Measurements from ENCODE around the gene PRAC1. TPM values are rescaled to one million over a fixed set of nuclear protein-coding genes. Genes with fewer than 3 reads are reported as not detected.
A peak's percentile ranks its signal among the peaks of the same experiment; 100 is the strongest.

Gene PRAC1
- total and polyA plus RNA-seq, 10 of the 15 experiments (the other 5 are each of a cell fraction or from before 2014, with no cell fraction given) = not detected

DNA sequence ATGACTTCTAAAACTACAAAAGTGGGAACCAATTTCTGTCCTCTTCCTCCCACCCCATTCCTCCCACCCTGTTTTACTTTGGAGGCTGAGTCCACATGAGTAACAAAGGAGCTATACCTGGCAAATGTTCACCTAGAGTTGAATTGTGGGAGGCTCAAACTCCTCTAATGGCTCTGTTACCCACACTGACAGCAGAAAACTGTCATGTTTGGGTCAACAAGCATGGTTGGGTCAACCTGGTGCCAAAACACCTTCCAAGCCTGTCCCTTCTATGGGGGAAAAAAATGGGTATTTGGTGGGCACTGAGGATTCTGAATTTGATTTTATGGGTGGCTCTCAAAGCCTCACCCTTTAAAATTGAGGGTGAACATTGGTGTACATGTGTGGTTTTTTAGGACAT, 18.2 kb upstream of the PRAC1 start:
- FAIRE-seq = no peak
- Histone ChIP-seq H4K20me1 (ENCODE audit: control insufficient read depth, insufficient read depth) (no peaks in the 10 kb centered on the region), H3K9me3 (replicated peaks; ENCODE audit: control insufficient read depth, insufficient read depth, low read length) (no peaks in the 10 kb centered on the region), H3K4me1 (ENCODE audit: control insufficient read depth, insufficient read depth, low read length) (no peaks in the 10 kb centered on the region), H3K36me3 (ENCODE audit: control insufficient read depth in 2 of 2, insufficient read depth in 2 of 2, low read length in 1 of 2) (no peaks in the 10 kb centered on the region), H2AFZ (ENCODE audit: control insufficient read depth, low read depth, low read length) (no peak overlapping the region), H3K4me3 (no peak overlapping the region), H3K4me2 (ENCODE audit: control insufficient read depth, insufficient read depth) (no peak overlapping the region), H3K27me3 (replicated peaks in 1 of 2; ENCODE audit: control insufficient read depth in 2 of 2, insufficient read depth in 2 of 2, low read length in 1 of 2) (peaks cover 15 to 49% of the 10 kb centered on the region in 2 experiments), H3K79me2 (ENCODE audit: control insufficient read depth, insufficient read depth, low read length) (no peaks in the 10 kb centered on the region), H3K9ac (ENCODE audit: control insufficient read depth, insufficient read depth, low read length) (no peak overlapping the region), H3K27ac (ENCODE audit: control insufficient read depth, insufficient read depth) (no peak overlapping the region)
- no peak for DNase-seq (ENCODE audit: low read depth, low spot score)
- intact Hi-C loops (cut with micrococcal nuclease; ENCODE audit: unreplicated experiment) (no loop called here), in situ Hi-C loops (cut with MboI) (no loop called here)
- CTCF ChIA-PET = interaction anchor here (0.5 to 1.1 kb wide), 2 partner anchors 15 to 229 kb away, joined by 3 read pairs; no protein-coding TSS in a partner anchor
- BruUV-seq (replicated peaks) = no TSS peak
- SMC1A ChIA-PET (ENCODE audit: uncharacterized antibody, unreplicated experiment) = no interaction called here
- POLR2A ChIA-PET = interaction anchor here (0.6 kb wide), 1 partner anchor 1041 kb away, joined by 4 read pairs; no protein-coding TSS in a partner anchor
- ATAC-seq = no peak
- RAD21 ChIA-PET (ENCODE audit: unreplicated experiment) = no interaction called here
- no peak for TF ChIP-seq JUND (IDR thresholded peaks at IDR 0.05; ENCODE audit: low read depth, low read length)
- TF ChIP-seq FOXK2 (IDR thresholded peaks at IDR 0.05) = no peak
- no peak for TF ChIP-seq KAT2A (conservative IDR thresholded peaks at IDR 0.05; ENCODE audit: control insufficient read depth, low read depth, low read length)
- no peak for TF ChIP-seq TARDBP (IDR thresholded peaks at IDR 0.05; ENCODE audit: borderline replicate concordance)

GRCh38 chr17:48738803-48739526, 16.6 kb upstream of the PRAC1 start:
- 15% methylated on average over 37 of the region's 37 CpGs for WGBS (ENCODE audit: insufficient coverage, insufficient replicate concordance, low lambda C conversion rate, missing lambda C conversion rate)
- SMC1A ChIA-PET (ENCODE audit: uncharacterized antibody, unreplicated experiment) = no interaction called here
- TF ChIP-seq CBFB (IDR thresholded peaks at IDR 0.05; ENCODE audit: low read depth) (no peak), SUZ12 (IDR thresholded peaks at IDR 0.05; ENCODE audit: unreplicated experiment) (peak; percentile 50)
- Histone ChIP-seq H4K20me1 (ENCODE audit: control insufficient read depth, insufficient read depth) (no peaks in the 10 kb centered on the region), H3K4me2 (ENCODE audit: control insufficient read depth, insufficient read depth) (no peak overlapping the region), H2AFZ (ENCODE audit: control insufficient read depth, low read depth, low read length) (no peak overlapping the region), H3K79me2 (ENCODE audit: control insufficient read depth, insufficient read depth, low read length) (no peaks in the 10 kb centered on the region), H3K9me3 (replicated peaks; ENCODE audit: control insufficient read depth, insufficient read depth, low read length) (no peaks in the 10 kb centered on the region), H3K27me3 (replicated peaks in 1 of 2; ENCODE audit: control insufficient read depth in 2 of 2, insufficient read depth in 2 of 2, low read length in 1 of 2) (peaks cover 20 to 44% of the 10 kb centered on the region in 2 experiments), H3K36me3 (ENCODE audit: control insufficient read depth in 2 of 2, insufficient read depth in 2 of 2, low read length in 1 of 2) (no peaks in the 10 kb centered on the region), H3K4me1 (ENCODE audit: control insufficient read depth, insufficient read depth, low read length) (no peaks in the 10 kb centered on the region), H3K27ac (ENCODE audit: control insufficient read depth, insufficient read depth) (no peak overlapping the region), H3K4me3 (no peak overlapping the region), H3K9ac (ENCODE audit: control insufficient read depth, insufficient read depth, low read length) (no peak overlapping the region)
- POLR2A ChIA-PET = no interaction called here
- no peak for FAIRE-seq
- RAD21 ChIA-PET (ENCODE audit: unreplicated experiment) = no interaction called here
- no peak for DNase-seq (ENCODE audit: low read depth, low spot score)
- CTCF ChIA-PET = interaction anchor here (1.2 to 2.0 kb wide), 3 partner anchors 60 to 140 kb away, joined by 3 to 9 read pairs (median 5); no protein-coding TSS in a partner anchor
- in situ Hi-C loops (cut with MboI) = no loop called here
- no peak for ATAC-seq
- intact Hi-C loops (cut with micrococcal nuclease; ENCODE audit: unreplicated experiment) = no loop called here
- no TSS peak for BruUV-seq (replicated peaks)

Data from GM12878 (cell line).